GM18907 (cell line): ENCODE measurements around the gene TRMT44.

Experiments used
- ATAC-seq: cut with Tn5 transposase; IDR thresholded peaks from one replicate; pipeline ENCODE4 v1.9.1; 2021; ENCODE audit warnings: mild to moderate bottlenecking, moderate library complexity; ENCODE audit not compliant: unreplicated experiment

Gene TRMT44

GRCh38 chr4:8440492-8441311 lies at the start of gene TRMT44, which contains the start of gene ACOX3:
Gene TRMT44, plus strand, starts transcription at chr4:8440777. Its CDS starts 46 bp downstream, at chr4:8440823.
Gene ACOX3, minus strand, starts transcription at chr4:8440723. Its CDS starts 24,202 bp downstream, at chr4:8416521.
- peak; percentile 85 for ATAC-seq

- no peak for ATAC-seq
Measured at GRCh38 chr4:8391071-8391470, 49.5 kb upstream of the TRMT44 start.

GRCh38 chr4:8391972-8392371 lies 48.6 kb upstream of the TRMT44 start:
- ATAC-seq, result peak; percentile 88

- no peak for ATAC-seq
Measured at GRCh38 chr4:8392591-8393190, 47.9 kb upstream of the TRMT44 start.

GRCh38 chr4:8393593-8394038 lies 47.0 kb upstream of the TRMT44 start:
- ATAC-seq, result no peak

- ATAC-seq, result no peak
Measured at GRCh38 chr4:8394061-8394519, 46.5 kb upstream of the TRMT44 start.

- ATAC-seq, result no peak
Measured at GRCh38 chr4:8394806-8395205, 45.8 kb upstream of the TRMT44 start.

- ATAC-seq, result no peak
Measured at GRCh38 chr4:8395504-8396296, 44.9 kb upstream of the TRMT44 start.

GRCh38 chr4:8396762-8397406 lies 43.7 kb upstream of the TRMT44 start:
- ATAC-seq, result no peak

- ATAC-seq, result no peak
Measured at GRCh38 chr4:8398347-8398746, 42.2 kb upstream of the TRMT44 start.

GRCh38 chr4:8399298-8399697 lies 41.3 kb upstream of the TRMT44 start:
- no peak for ATAC-seq

- ATAC-seq, result no peak
Measured at GRCh38 chr4:8400632-8401325, 39.8 kb upstream of the TRMT44 start.

GRCh38 chr4:8401665-8402064 lies 38.9 kb upstream of the TRMT44 start:
- no peak for ATAC-seq

- ATAC-seq, result no peak
Measured at GRCh38 chr4:8402181-8402597, 38.4 kb upstream of the TRMT44 start.

GRCh38 chr4:8402640-8403039 lies 37.9 kb upstream of the TRMT44 start:
- ATAC-seq, result no peak

GRCh38 chr4:8403173-8403753 lies 37.3 kb upstream of the TRMT44 start:
- ATAC-seq, result peak; percentile 44

- ATAC-seq, result no peak
Measured at GRCh38 chr4:8403976-8404375, 36.6 kb upstream of the TRMT44 start.

GRCh38 chr4:8404791-8405515 lies 35.6 kb upstream of the TRMT44 start:
- ATAC-seq, result no peak

GRCh38 chr4:8405516-8405875 lies 35.1 kb upstream of the TRMT44 start:
- no peak for ATAC-seq
